PC-9 (cell line): ENCODE data around the gene GPS1.

Experiments used
- CTCF ChIP-seq: fragments of 200-600 bp; sonication (generic); conservative IDR thresholded peaks from 2 replicates; pipeline ENCODE4 v1.6.1; 2017; ENCODE audit warnings: mixed run types, antibody characterized with exemption, mild to moderate bottlenecking, moderate library complexity
- EZH2 ChIP-seq: fragments of 200-600 bp; sonication (generic); IDR thresholded peaks from 2 replicates; pipeline ENCODE4 v1.8.0; 2017; ENCODE audit warnings: antibody characterized with exemption, low read depth

- TF ChIP-seq CTCF (no peak), EZH2 (no peak)
These were observed 14.1 kb downstream of the GPS1 start, which contains the start of gene DUS1L for GRCh38 chr17:82065638-82066303.
